ENCODE measurements around the gene B4GAT1.

Gene B4GAT1

DNA sequence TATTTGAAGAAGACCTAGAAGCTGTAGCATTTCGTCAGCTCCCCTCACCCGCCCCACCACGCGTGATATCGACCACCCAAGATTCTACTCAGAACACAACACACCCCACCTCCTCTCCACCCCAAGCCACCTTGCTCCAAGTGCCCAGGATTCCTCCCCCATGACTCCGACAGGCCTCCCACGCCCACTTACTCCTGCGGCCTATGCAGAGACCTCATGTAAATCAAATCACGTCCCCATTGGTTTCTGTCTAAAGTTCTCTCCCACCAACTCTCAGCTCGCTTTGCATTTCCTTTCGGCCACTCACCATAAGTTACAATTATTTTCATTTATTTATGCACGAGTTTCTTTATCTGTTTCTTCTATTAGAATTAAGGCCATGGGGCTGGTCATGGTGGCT lies 44.8 kb downstream of the B4GAT1 start:
- FAIRE-seq, result no peak
- DNase-seq (ENCODE audit: insufficient read length, low spot score), result no peak
- TF ChIP-seq POLR2A (IDR thresholded peaks at IDR 0.05; ENCODE audit: low read depth, low read length), result no peak

DNA sequence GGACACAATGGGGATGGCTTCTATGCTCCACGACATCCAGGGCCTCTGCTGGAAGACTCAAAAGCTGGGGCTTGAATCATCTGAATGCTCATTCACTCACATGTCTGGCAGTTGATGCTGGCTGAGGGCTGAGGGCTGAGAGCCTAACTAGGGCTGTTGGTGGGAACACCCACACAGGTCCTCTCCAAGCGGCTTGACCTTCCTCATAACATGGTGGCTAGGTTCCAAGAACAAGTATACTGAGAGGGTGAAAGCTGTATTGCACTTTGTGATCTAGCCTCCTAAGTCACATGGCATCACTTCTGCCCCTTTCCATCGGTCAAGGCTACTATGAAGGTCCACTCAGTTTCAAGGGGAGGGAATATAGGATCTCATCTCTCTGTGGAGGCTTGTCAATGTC lies 48.2 kb downstream of the B4GAT1 start:
- TF ChIP-seq POLR2A (IDR thresholded peaks at IDR 0.05; ENCODE audit: low read depth, low read length), result no peak
- no peak for DNase-seq (ENCODE audit: insufficient read length, low spot score)
- no peak for FAIRE-seq

DNA sequence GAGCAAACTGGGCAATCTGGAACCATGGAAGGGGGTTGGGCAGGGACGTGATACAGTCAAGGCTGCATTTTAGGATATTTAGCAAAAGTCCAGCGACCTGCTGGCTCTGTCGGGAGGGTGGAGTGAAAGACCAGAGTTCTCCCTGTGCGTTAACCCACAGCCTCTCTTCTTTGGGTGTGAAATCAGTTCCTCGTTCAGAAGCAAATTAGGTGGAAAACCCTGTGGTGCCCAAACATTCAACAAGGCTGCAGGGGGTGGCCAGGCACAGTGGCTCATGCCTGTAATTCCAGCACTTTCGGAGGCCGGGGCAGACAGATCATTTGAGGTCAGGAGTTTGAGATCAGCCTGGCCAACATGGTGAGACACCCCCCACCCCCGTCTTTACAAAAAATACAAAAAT lies 49.8 kb downstream of the B4GAT1 start:
- no peak for FAIRE-seq
- TF ChIP-seq POLR2A (IDR thresholded peaks at IDR 0.05; ENCODE audit: low read depth, low read length), result no peak

More for the DNA sequence above, 49.8 kb downstream of the B4GAT1 start:
- DNase-seq (ENCODE audit: insufficient read length, low spot score), result no peak

Data from H54 (cell line).